ENCODE results near the gene ARHGDIG.

The ARHGDIG gene

GRCh38 chr16:280991-281659 lies 734 bp downstream of the ARHGDIG start:
- TF ChIP-seq GATA1 (IDR thresholded peaks at IDR 0.05; ENCODE audit: low read depth, low read length) (no peak), POLR2A (IDR thresholded peaks at IDR 0.05; ENCODE audit: low read length) (no peak)
- no peak for DNase-seq

GRCh38 chr16:281660-282255 lies 1.4 kb downstream of the ARHGDIG start:
- no peak for TF ChIP-seq POLR2A (IDR thresholded peaks at IDR 0.05; ENCODE audit: low read length)
- no peak for TF ChIP-seq GATA1 (IDR thresholded peaks at IDR 0.05; ENCODE audit: low read depth, low read length)
- DNase-seq, result no peak

- no peak for DNase-seq
- TF ChIP-seq POLR2A (IDR thresholded peaks at IDR 0.05; ENCODE audit: low read length), result no peak
- TF ChIP-seq GATA1 (IDR thresholded peaks at IDR 0.05; ENCODE audit: low read depth, low read length), result no peak
Measured at GRCh38 chr16:282491-282890, 2.1 kb downstream of the ARHGDIG start.

GRCh38 chr16:283033-283805 lies 2.8 kb downstream of the ARHGDIG start, which contains the start of gene PDIA2:
TSS of gene PDIA2 (plus strand) at chr16:283164. CDS start at chr16:283170, 6 bp downstream.
- TF ChIP-seq GATA1 (IDR thresholded peaks at IDR 0.05; ENCODE audit: low read depth, low read length), result no peak
- no peak for TF ChIP-seq POLR2A (IDR thresholded peaks at IDR 0.05; ENCODE audit: low read length)
- DNase-seq, result no peak

- no peak for TF ChIP-seq GATA1 (IDR thresholded peaks at IDR 0.05; ENCODE audit: low read depth, low read length)
- no peak for TF ChIP-seq POLR2A (IDR thresholded peaks at IDR 0.05; ENCODE audit: low read length)
- no peak for DNase-seq
Measured at GRCh38 chr16:284204-285120, 4.1 kb downstream of the ARHGDIG start.

GRCh38 chr16:285146-286055 lies 5.0 kb downstream of the ARHGDIG start:
- TF ChIP-seq GATA1 (IDR thresholded peaks at IDR 0.05; ENCODE audit: low read depth, low read length), result no peak
- no peak for TF ChIP-seq POLR2A (IDR thresholded peaks at IDR 0.05; ENCODE audit: low read length)
- DNase-seq, result no peak

GRCh38 chr16:286491-287297 lies 6.3 kb downstream of the ARHGDIG start:
- DNase-seq, result no peak
- no peak for TF ChIP-seq POLR2A (IDR thresholded peaks at IDR 0.05; ENCODE audit: low read length)
- no peak for TF ChIP-seq GATA1 (IDR thresholded peaks at IDR 0.05; ENCODE audit: low read depth, low read length)

- DNase-seq, result no peak
- no peak for TF ChIP-seq GATA1 (IDR thresholded peaks at IDR 0.05; ENCODE audit: low read depth, low read length)
Measured at GRCh38 chr16:287298-287811, 7.0 kb downstream of the ARHGDIG start.

GRCh38 chr16:287981-288920 lies 7.9 kb downstream of the ARHGDIG start:
- TF ChIP-seq GATA1 (IDR thresholded peaks at IDR 0.05; ENCODE audit: low read depth, low read length) (no peak), POLR2A (IDR thresholded peaks at IDR 0.05; ENCODE audit: low read length) (no peak)

GRCh38 chr16:289395-289997 lies 9.1 kb downstream of the ARHGDIG start:
- DNase-seq, result no peak
- TF ChIP-seq GATA1 (IDR thresholded peaks at IDR 0.05; ENCODE audit: low read depth, low read length) (no peak), POLR2A (IDR thresholded peaks at IDR 0.05; ENCODE audit: low read length) (no peak)

More at GRCh38 chr16:287981-288920, 7.9 kb downstream of the ARHGDIG start:
- no peak for DNase-seq
